HCT116 (cell line): Measurements from ENCODE around the gene CBX7.
"Not testable (repeated sequence)": the region's sequence is repeated elsewhere in the genome, so short reads cannot be mapped to it uniquely, and the experiment has no call there.

Experiments
- CEBPB ChIP-seq: IDR thresholded peaks from 2 replicates; pipeline ENCODE4 v1.6.1; 2012; ENCODE audit warnings: low read depth
- JUND ChIP-seq: IDR thresholded peaks from 2 replicates; pipeline ENCODE4 v1.6.1; 2012
- POLR2A ChIP-seq: IDR thresholded peaks from 2 replicates; pipeline ENCODE4 v1.7.0; 2011; ENCODE audit warnings: borderline replicate concordance; ENCODE audit not compliant: insufficient read depth, insufficient read length; ENCODE audit errors: extremely low read depth
- POLR2AphosphoS5 ChIP-seq: IDR thresholded peaks from 2 replicates; pipeline ENCODE4 v1.6.1; 2011; ENCODE audit warnings: mild to moderate bottlenecking, low read depth, low read length, moderate library complexity
- RAD21 ChIP-seq: IDR thresholded peaks from 2 replicates; pipeline ENCODE4 v1.6.1; 2012; ENCODE audit warnings: low read depth, mild to moderate bottlenecking
- SIN3A ChIP-seq: IDR thresholded peaks from 2 replicates; pipeline ENCODE4 v1.6.1; 2012; ENCODE audit warnings: low read depth
- SP1 ChIP-seq: IDR thresholded peaks from 2 replicates; pipeline ENCODE4 v1.6.1; 2012; ENCODE audit warnings: low read depth
- ZNF274 ChIP-seq: fragments of 200-500 bp; sonication (Bioruptor generic); IDR thresholded peaks from 2 replicates; pipeline ENCODE4 v1.6.1; 2014; ENCODE audit warnings: mild to moderate bottlenecking, low read depth, low read length, inconsistent platforms
- TF ChIP-seq, protein P1 (sequence below), 3 experiments: fragments of 200-600 bp in 1 of 3; sonication (generic) in 1 of 3; IDR thresholded peaks in 2 of 3; conservative IDR thresholded peaks in 1 of 3; 2 replicates each; pipeline ENCODE4 v1.5.1; 2012 to 2017; ENCODE audit warnings: low read depth in 2 of 3, low read length in 2 of 3, antibody characterized with exemption in 1 of 3, borderline replicate concordance in 1 of 3, control low read depth in 1 of 3, mild to moderate bottlenecking in 1 of 3, mixed read lengths in 1 of 3, mixed run types in 1 of 3, moderate library complexity in 1 of 3; ENCODE audit not compliant: insufficient read depth in 1 of 3
- TF ChIP-seq, protein P2 (sequence below): IDR thresholded peaks from 2 replicates; pipeline ENCODE4 v1.6.1; 2012; ENCODE audit warnings: low read depth

DNA sequence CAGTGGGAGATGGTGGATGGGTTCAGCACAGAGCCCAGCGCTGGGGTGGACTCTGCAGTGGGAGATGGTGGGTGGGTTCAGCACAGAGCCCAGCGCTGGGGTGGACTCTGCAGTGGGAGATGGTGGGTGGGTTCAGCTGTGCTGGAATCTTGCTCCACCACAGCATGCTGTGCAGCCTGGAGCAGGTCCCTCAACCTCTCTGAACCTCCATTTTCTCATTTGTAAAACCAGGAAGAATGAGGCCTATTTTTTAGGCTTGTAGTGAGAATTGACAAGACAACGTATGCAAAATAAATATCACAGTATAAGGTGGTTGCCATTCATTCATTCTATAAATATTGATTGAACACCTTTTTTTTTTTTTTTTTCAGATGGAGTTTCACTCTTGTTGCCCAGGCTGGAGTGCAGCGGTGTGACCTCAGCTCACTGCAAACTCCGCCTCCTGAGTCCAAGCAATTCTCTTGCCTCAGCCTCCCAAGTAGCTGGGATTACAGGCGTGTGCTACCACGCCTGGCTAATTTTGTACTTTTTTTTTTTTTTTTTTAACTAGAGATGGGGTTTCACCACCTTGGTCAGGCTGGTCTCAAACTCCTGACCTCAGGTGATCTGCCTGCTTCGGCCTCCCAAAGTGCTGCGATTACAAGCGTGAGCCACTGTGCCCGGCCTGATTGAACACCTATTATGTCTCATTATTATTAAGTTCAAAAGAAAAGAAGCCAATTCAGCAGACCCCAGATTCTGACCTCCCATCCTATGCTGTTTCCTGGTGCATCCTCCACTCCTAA lies 20.0 kb upstream of the CBX7 start:
- TF ChIP-seq POLR2AphosphoS5, POLR2A, RAD21, SP1, ZNF274, JUND, CEBPB, SIN3A: not testable (repeated sequence)
- TF ChIP-seq, protein P1, sequence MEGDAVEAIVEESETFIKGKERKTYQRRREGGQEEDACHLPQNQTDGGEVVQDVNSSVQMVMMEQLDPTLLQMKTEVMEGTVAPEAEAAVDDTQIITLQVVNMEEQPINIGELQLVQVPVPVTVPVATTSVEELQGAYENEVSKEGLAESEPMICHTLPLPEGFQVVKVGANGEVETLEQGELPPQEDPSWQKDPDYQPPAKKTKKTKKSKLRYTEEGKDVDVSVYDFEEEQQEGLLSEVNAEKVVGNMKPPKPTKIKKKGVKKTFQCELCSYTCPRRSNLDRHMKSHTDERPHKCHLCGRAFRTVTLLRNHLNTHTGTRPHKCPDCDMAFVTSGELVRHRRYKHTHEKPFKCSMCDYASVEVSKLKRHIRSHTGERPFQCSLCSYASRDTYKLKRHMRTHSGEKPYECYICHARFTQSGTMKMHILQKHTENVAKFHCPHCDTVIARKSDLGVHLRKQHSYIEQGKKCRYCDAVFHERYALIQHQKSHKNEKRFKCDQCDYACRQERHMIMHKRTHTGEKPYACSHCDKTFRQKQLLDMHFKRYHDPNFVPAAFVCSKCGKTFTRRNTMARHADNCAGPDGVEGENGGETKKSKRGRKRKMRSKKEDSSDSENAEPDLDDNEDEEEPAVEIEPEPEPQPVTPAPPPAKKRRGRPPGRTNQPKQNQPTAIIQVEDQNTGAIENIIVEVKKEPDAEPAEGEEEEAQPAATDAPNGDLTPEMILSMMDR (IDR thresholded peaks at IDR 0.05 in 2 of 3, conservative IDR thresholded peaks at IDR 0.05 in 1 of 3; ENCODE audit: borderline replicate concordance in 1 of 3, insufficient read depth in 1 of 3, low read depth in 2 of 3, low read length in 2 of 3): not testable (repeated sequence)
- TF ChIP-seq, protein P2, sequence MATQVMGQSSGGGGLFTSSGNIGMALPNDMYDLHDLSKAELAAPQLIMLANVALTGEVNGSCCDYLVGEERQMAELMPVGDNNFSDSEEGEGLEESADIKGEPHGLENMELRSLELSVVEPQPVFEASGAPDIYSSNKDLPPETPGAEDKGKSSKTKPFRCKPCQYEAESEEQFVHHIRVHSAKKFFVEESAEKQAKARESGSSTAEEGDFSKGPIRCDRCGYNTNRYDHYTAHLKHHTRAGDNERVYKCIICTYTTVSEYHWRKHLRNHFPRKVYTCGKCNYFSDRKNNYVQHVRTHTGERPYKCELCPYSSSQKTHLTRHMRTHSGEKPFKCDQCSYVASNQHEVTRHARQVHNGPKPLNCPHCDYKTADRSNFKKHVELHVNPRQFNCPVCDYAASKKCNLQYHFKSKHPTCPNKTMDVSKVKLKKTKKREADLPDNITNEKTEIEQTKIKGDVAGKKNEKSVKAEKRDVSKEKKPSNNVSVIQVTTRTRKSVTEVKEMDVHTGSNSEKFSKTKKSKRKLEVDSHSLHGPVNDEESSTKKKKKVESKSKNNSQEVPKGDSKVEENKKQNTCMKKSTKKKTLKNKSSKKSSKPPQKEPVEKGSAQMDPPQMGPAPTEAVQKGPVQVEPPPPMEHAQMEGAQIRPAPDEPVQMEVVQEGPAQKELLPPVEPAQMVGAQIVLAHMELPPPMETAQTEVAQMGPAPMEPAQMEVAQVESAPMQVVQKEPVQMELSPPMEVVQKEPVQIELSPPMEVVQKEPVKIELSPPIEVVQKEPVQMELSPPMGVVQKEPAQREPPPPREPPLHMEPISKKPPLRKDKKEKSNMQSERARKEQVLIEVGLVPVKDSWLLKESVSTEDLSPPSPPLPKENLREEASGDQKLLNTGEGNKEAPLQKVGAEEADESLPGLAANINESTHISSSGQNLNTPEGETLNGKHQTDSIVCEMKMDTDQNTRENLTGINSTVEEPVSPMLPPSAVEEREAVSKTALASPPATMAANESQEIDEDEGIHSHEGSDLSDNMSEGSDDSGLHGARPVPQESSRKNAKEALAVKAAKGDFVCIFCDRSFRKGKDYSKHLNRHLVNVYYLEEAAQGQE: not testable (repeated sequence)
